A549 (cell line): Measurements from ENCODE around the gene TEX44. TPM values are rescaled to one million over a fixed set of nuclear protein-coding genes. Genes with fewer than 3 reads are reported as not detected.

ENCODE experiments used
- ATAC-seq, 2 experiments: fragments of 200-7000 bp in 1 of 2; fragments of >200 bp in 1 of 2; cut with Nextera tagmentation in 1 of 2; cut with Tn5 transposase in 1 of 2; 3 replicates each; pipeline versions ENCODE4 v1.8.0 to v1.9.1; 2018 to 2020; ENCODE audit warnings: mild to moderate bottlenecking in 1 of 2, moderate library complexity in 1 of 2
- CTCF ChIA-PET: fragments of 300-600 bp; sonication (Branson Sonifier 250); formaldehyde crosslinking; extraction: SDS; loops from one replicate; lab custom pipeline; 2021; ENCODE audit warnings: antibody characterized with exemption, inconsistent platforms; lab: Yijun Ruan, JAX
- POLR2A ChIA-PET: fragments of 350-600 bp; formaldehyde crosslinking; extraction: SDS; loops from one replicate; lab custom pipeline; 2021; ENCODE audit warnings: antibody characterized with exemption, inconsistent platforms; lab: Yijun Ruan, JAX
- DNase-seq, 2 experiments: peaks; one replicate each; pipeline versions ENCODE4 v3.0.0 to v3.0.0-alpha.2; 2011 to 2016; ENCODE audit warnings: low read depth in 1 of 2, low spot score in 1 of 2
- FAIRE-seq: peaks from 2 replicates; lab custom pipeline; 2011; peaks lifted over from hg19 to GRCh38; lab: Jason Lieb, UNC
- H3K27ac ChIP-seq, 2 experiments: fragments of >200 bp; sonication (Bioruptor Twin); formaldehyde crosslinking; 3 replicates each; pipeline ENCODE4 v1.5.1; 2016 to 2017
- H3K4me1 ChIP-seq: fragments of >200 bp; sonication (Bioruptor Twin); formaldehyde crosslinking; 3 replicates; pipeline ENCODE4 v1.6.1; 2016
- H3K4me2 ChIP-seq: fragments of >200 bp; sonication (Bioruptor Twin); formaldehyde crosslinking; 3 replicates; pipeline ENCODE4 v1.6.1; 2016
- H3K4me3 ChIP-seq: fragments of >200 bp; sonication (Bioruptor Twin); formaldehyde crosslinking; 3 replicates; pipeline ENCODE4 v1.5.1; 2016
- H3K9me3 ChIP-seq: fragments of >200 bp; sonication (Bioruptor Twin); formaldehyde crosslinking; 3 replicates; pipeline ENCODE4 v1.6.1; 2016
- BHLHE40 ChIP-seq: IDR thresholded peaks from 2 replicates; pipeline ENCODE4 v1.6.1; 2012; ENCODE audit warnings: low read depth, low read length, inconsistent platforms
- CBX8 ChIP-seq: fragments of 200-600 bp; sonication (generic); IDR thresholded peaks from 2 replicates; pipeline ENCODE4 v1.6.1; 2016
- EHF ChIP-seq: fragments of 250-450 bp; sonication (Bioruptor Pico); IDR thresholded peaks from 2 replicates; pipeline ENCODE4 v1.5.0; 2020; ENCODE audit warnings: mild to moderate bottlenecking
- EP300 ChIP-seq, 2 experiments: fragments of >200 bp; sonication (Bioruptor Twin); formaldehyde crosslinking; IDR thresholded peaks; 2 replicates in 1 of 2; 3 replicates in 1 of 2; pipeline ENCODE4 v1.6.1; 2016 to 2017
- ESRRA ChIP-seq: fragments of 150-350 bp; IDR thresholded peaks from 2 replicates; pipeline ENCODE4 v1.6.1; 2014; ENCODE audit warnings: mild to moderate bottlenecking, low read length, borderline replicate concordance
- FOSB ChIP-seq: fragments of 250-450 bp; sonication (Bioruptor Pico); IDR thresholded peaks from 2 replicates; pipeline ENCODE4 v1.5.0; 2020; ENCODE audit warnings: mild to moderate bottlenecking, moderate library complexity
- FOXS1 ChIP-seq: fragments of 250-450 bp; sonication (Bioruptor Pico); IDR thresholded peaks from 2 replicates; pipeline ENCODE4 v1.5.0; 2020; ENCODE audit warnings: mild to moderate bottlenecking, moderate library complexity
- HEYL ChIP-seq: fragments of 250-450 bp; sonication (Bioruptor Pico); IDR thresholded peaks from 2 replicates; pipeline ENCODE4 v1.8.0; 2021; ENCODE audit warnings: mild to moderate bottlenecking, moderate library complexity
- HOXA7 ChIP-seq: fragments of 250-450 bp; sonication (Bioruptor Pico); IDR thresholded peaks from 2 replicates; pipeline ENCODE4 v1.5.0; 2020; ENCODE audit warnings: mild to moderate bottlenecking, moderate library complexity
- TP53 ChIP-seq: fragments of 250-450 bp; sonication (Bioruptor Pico); IDR thresholded peaks from 2 replicates; pipeline ENCODE4 v1.5.0; 2021; ENCODE audit warnings: mild to moderate bottlenecking, moderate library complexity
- ZSCAN20 ChIP-seq: fragments of 250-450 bp; sonication (Bioruptor Pico); IDR thresholded peaks from 2 replicates; pipeline ENCODE4 v1.8.0; 2022; ENCODE audit warnings: mild to moderate bottlenecking, moderate library complexity
- WGBS: methylation state at CpG from one replicate; pipeline ENCODE4 v1.1.6; 2017; ENCODE audit errors: missing lambda C conversion rate; 5-methylcytosine and 5-hydroxymethylcytosine counted together
- polyA plus RNA-seq, 4 experiments: library from polyadenylated mRNA; depleted of rRNA in 3 of 4; stranded (reverse); fragments of >200 nt; fragmentation: RNase III in 1 of 4; extraction: RNeasy Plus Mini Kit Qiagen cat#74134 plus additional on column Dnase treatment in 1 of 4; gene quantifications; 2 replicates in 3 of 4; 3 replicates in 1 of 4; pipeline ENCODE4 v1.2.3, GENCODE V29; 2011 to 2017
- TF ChIP-seq, protein P1 (sequence below): fragments of >200 bp; sonication (Bioruptor Twin); formaldehyde crosslinking; IDR thresholded peaks from 3 replicates; pipeline ENCODE4 v1.6.1; 2016
- TF ChIP-seq, protein P2 (sequence below): IDR thresholded peaks from 2 replicates; pipeline ENCODE4 v1.6.1; 2012
- TF ChIP-seq, protein P3 (sequence below): fragments of 150-350 bp; IDR thresholded peaks from 2 replicates; pipeline ENCODE4 v1.6.1; 2014; ENCODE audit warnings: low read depth, mild to moderate bottlenecking, low read length
- TF ChIP-seq, protein P4 (sequence below): fragments of 250-450 bp; sonication (Bioruptor Pico); IDR thresholded peaks from 2 replicates; pipeline ENCODE4 v1.5.0; 2021; ENCODE audit warnings: mild to moderate bottlenecking, moderate library complexity, borderline replicate concordance
- TF ChIP-seq, protein P5 (sequence below): fragments of >200 bp; sonication (Bioruptor Twin); formaldehyde crosslinking; IDR thresholded peaks from 2 replicates; pipeline ENCODE4 v1.6.1; 2016
- TF ChIP-seq, protein P6 (sequence below): IDR thresholded peaks from 2 replicates; pipeline ENCODE4 v1.6.1; 2012; ENCODE audit warnings: low read depth, borderline replicate concordance

The TEX44 gene
- polyA plus RNA-seq, 2 of the 4 experiments (the other 2 are of a cell fraction), result not detected

DNA sequence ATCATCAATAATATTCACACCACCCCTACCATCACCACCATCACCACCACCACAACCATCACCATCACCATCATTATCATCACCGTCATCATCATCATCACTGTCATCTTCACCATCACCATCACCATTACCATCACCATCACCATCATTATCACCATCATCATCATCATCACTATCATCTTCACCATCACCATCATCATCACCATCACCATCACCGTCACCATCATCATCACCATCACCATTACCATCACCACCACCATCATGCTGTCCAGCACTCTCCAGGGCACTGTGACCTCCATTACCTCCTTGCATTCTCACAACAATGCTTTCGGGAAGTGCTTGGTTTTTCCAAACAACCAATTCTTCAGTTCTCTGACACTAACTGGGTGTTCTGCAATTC, 13.1 kb upstream of the TEX44 start:
- TF ChIP-seq TP53 (CRISPR knock-in tag) (no peak), CBX8 (no peak), EP300 (IDR thresholded peaks at IDR 0.05) (no peak), FOSB (CRISPR knock-in tag) (no peak), FOXS1 (CRISPR knock-in tag) (no peak), HOXA7 (no peak), EHF (no peak), ZSCAN20 (CRISPR knock-in tag) (no peak)
- TF ChIP-seq, protein P1, sequence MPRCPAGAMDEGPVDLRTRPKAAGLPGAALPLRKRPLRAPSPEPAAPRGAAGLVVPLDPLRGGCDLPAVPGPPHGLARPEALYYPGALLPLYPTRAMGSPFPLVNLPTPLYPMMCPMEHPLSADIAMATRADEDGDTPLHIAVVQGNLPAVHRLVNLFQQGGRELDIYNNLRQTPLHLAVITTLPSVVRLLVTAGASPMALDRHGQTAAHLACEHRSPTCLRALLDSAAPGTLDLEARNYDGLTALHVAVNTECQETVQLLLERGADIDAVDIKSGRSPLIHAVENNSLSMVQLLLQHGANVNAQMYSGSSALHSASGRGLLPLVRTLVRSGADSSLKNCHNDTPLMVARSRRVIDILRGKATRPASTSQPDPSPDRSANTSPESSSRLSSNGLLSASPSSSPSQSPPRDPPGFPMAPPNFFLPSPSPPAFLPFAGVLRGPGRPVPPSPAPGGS, result no peak
- TF ChIP-seq, protein P2, sequence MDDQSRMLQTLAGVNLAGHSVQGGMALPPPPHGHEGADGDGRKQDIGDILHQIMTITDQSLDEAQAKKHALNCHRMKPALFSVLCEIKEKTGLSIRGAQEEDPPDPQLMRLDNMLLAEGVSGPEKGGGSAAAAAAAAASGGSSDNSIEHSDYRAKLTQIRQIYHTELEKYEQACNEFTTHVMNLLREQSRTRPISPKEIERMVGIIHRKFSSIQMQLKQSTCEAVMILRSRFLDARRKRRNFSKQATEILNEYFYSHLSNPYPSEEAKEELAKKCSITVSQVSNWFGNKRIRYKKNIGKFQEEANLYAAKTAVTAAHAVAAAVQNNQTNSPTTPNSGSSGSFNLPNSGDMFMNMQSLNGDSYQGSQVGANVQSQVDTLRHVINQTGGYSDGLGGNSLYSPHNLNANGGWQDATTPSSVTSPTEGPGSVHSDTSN, result no peak
- 49% methylated on average over 3 of the region's 3 CpGs for WGBS
- Histone ChIP-seq H3K4me2 (no peak overlapping the region), H3K9me3 (peaks cover 3% of the 10 kb centered on the region; the same call in 1 of the 3 replicates), H3K4me3 (no peak overlapping the region), H3K4me1 (no peaks in the 10 kb centered on the region), H3K27ac (no peak overlapping the region)
- ChIA-PET CTCF (no interaction called here), POLR2A (no interaction called here)
- FAIRE-seq, result no peak
- ATAC-seq, result no peak
- no peak for DNase-seq

DNA sequence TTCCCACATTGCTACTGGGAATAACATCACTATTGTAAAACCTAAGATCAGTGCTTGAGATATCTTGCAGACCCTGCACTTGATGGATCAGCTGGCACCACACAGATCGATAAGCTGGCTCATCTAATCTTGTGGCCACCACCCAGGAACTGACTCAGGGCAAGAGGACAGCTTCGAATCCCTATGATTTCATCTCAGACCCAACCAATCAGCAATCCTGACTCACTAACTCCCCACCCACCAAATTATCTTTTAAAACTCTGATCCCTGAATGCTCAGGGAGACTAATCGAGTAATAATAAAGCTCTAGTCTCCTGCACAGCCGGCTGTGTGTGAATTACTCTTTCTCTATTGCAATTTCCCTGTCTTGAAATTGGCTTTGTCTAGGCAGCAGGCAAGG, 11.3 kb upstream of the TEX44 start:
- Histone ChIP-seq H3K4me3 (no peak overlapping the region), H3K4me1 (no peaks in the 10 kb centered on the region), H3K27ac (no peak overlapping the region), H3K9me3 (peaks cover 3% of the 10 kb centered on the region; the same call in 1 of the 3 replicates), H3K4me2 (no peak overlapping the region)
- CTCF ChIA-PET, result interaction anchor here (1.1 to 2.1 kb wide), 3 partner anchors 11 to 21 kb away, joined by 3 to 14 read pairs (median 4); no protein-coding TSS in a partner anchor
- TF ChIP-seq, protein P3, sequence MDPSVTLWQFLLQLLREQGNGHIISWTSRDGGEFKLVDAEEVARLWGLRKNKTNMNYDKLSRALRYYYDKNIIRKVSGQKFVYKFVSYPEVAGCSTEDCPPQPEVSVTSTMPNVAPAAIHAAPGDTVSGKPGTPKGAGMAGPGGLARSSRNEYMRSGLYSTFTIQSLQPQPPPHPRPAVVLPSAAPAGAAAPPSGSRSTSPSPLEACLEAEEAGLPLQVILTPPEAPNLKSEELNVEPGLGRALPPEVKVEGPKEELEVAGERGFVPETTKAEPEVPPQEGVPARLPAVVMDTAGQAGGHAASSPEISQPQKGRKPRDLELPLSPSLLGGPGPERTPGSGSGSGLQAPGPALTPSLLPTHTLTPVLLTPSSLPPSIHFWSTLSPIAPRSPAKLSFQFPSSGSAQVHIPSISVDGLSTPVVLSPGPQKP, result no peak
- TF ChIP-seq, protein P4, sequence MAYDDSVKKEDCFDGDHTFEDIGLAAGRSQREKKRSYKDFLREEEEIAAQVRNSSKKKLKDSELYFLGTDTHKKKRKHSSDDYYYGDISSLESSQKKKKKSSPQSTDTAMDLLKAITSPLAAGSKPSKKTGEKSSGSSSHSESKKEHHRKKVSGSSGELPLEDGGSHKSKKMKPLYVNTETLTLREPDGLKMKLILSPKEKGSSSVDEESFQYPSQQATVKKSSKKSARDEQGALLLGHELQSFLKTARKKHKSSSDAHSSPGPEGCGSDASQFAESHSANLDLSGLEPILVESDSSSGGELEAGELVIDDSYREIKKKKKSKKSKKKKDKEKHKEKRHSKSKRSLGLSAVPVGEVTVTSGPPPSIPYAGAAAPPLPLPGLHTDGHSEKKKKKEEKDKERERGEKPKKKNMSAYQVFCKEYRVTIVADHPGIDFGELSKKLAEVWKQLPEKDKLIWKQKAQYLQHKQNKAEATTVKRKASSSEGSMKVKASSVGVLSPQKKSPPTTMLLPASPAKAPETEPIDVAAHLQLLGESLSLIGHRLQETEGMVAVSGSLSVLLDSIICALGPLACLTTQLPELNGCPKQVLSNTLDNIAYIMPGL (CRISPR knock-in tag), result no peak
- TF ChIP-seq, protein P1, result no peak
- TF ChIP-seq ESRRA (no peak), HEYL (CRISPR knock-in tag) (no peak), CBX8 (no peak), EHF (no peak), BHLHE40 (no peak)
- TF ChIP-seq, protein P5, sequence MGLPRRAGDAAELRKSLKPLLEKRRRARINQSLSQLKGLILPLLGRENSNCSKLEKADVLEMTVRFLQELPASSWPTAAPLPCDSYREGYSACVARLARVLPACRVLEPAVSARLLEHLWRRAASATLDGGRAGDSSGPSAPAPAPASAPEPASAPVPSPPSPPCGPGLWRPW, result no peak
- TF ChIP-seq, protein P6, sequence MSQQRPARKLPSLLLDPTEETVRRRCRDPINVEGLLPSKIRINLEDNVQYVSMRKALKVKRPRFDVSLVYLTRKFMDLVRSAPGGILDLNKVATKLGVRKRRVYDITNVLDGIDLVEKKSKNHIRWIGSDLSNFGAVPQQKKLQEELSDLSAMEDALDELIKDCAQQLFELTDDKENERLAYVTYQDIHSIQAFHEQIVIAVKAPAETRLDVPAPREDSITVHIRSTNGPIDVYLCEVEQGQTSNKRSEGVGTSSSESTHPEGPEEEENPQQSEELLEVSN, result no peak
- POLR2A ChIA-PET, result no interaction called here
- no peak for FAIRE-seq
- DNase-seq, result no peak
- 46% methylated on average over 4 of the region's 4 CpGs for WGBS
- no peak for ATAC-seq
